ENCODE measurements around the gene SLC22A15.

SLC22A15 gene

DNA sequence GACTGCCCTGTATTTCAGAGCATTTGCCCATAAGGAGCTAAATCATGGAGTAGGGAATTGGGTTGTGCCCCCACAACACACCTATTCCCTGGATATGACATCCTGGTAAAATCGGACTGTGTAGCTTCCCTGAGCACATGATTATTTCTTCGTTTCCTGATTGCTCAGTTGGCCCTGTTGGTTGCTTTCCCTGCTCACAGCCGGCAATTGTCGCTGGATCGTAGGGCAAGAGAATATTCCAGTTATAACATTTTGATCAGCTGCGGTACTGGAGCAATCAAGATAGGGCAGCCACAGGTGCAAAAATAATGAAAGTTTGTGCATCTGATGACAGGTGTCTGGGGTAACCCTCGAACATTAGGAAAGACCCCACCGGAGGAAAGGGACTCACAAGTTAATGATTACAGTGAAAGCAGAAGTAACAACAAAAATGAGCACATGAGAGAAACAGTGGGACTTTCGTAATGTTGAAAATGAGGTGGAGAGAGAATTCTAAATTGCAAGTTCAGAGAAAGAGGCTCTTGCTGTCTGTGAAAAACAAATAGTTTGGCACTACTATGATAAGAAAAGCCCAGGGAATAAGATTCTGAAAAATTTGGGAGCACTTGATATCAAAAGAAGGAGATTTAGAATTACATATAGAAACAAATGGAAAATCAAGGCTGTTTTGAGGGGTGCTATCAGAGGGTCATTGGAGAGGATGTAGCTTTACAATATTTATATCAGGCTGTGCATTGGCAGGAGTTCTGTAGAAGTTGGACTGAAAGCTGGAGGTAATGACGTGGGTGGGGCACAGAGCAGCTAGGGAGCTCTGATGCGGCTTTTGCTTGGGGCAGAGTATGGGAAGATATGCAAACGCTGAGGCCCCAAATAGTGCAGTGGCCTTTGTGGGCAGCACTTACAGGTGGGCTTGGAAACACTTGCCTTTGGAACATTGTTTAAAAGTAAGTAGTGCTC lies 134.5 kb downstream of the SLC22A15 start, which contains the start of gene MAB21L3:
MAB21L3 (plus strand) TSS at position 833 of the 957 bp plus-strand sequence. CDS start 1,217 bp downstream, outside the sequence.
- DNase-seq = no peak

GRCh38 chr1:116111524-116112021 lies 135.3 kb downstream of the SLC22A15 start:
- no peak for DNase-seq

DNA sequence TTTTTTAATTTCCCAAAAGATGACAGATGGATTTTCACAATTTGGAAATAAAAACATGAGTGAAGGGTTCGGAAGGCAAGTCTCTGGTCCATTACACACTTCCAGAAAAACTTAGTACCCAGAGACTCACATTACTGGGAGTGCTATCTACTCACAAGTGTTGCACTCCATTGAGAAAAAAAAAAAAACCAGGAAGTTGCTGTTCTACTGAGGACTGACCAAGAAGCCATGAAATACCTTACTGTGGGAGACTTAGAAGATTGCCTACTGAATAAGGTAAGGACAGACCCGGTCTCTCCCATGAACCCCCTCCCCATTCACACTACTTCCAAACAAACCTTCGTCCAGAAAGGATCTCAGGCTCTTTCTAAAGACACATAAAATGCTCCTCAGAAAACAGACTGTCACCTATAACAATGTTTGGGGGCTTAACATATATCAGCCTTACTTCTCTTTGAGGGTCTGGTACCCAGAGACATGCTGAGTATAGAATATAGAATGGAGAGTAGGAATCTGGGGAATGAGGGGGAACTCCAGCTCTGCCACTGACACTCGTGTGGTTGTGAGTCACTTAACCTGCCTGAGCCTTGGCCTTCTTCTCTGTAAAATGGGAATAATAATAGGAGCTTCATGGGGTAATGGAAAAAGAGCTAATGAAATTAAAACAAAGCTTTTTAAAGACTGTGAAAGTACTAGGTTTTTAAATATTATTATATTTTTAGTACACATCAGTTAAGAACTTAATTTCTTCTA lies 136.3 kb downstream of the SLC22A15 start:
- no peak for DNase-seq

DNA sequence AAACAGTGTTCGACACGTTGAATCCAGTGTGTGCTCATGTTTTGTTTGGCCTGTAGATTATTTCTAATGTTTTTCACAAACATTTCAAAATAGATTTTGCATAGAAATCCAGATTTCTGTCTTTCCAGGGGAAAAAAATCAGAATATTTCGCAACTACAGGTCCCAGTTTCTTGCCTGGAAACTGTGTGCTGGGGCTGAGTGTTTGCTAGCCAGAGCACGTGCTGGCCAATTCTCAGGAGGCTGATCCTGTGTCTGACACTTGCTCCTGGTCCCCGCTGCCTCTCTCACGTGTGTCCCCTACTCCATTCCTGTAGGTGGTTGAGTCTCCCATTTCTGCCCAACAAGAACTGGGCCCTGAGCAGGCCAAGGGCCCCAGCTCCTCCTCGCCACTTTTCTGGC lies 137.3 kb downstream of the SLC22A15 start:
- DNase-seq = no peak

DNA sequence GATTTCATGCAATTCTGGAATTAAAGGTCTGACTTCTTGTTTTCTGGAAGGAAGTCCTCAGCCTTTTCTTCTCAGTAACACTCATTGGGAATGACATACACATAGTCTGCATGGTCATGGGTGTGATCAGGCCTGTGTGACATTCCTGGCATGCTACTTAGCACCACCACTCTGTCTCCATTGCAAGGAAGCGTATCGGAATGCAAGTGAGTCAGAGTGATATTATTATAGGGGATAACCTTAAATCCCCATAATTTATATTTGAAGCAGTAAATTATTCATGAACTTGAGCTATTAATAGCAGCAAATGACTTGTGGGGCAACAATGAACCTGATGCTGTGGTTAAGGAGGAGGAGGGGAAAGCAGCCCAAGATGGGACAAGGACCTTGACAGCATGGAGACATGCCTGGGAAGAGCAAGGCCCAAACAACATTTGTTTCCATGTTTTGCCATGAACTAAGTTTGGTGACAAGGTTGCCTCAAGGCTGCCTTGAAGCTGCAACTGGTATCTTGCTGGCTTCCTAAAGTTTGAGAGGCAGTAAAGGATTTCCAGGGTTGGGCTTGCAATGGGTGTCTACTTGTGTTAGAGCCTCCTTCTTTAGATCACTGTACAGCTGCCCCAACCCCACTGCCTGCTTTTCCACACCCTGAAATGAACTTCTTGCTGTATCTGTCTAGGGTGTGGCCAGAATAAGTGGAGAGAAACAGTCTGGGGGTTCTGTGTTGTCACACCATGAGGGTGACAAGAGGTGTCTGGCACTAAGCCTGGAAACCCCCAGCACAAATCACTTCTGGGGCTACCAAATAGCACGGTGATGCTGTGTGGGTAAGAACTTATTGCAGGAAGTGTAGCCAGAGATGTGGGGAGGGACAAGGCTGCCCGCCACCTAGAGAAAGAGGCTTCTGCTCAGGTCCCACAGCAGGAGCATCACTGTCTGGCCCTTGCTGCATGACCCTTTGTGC lies 139.4 kb downstream of the SLC22A15 start:
- no peak for DNase-seq

DNA sequence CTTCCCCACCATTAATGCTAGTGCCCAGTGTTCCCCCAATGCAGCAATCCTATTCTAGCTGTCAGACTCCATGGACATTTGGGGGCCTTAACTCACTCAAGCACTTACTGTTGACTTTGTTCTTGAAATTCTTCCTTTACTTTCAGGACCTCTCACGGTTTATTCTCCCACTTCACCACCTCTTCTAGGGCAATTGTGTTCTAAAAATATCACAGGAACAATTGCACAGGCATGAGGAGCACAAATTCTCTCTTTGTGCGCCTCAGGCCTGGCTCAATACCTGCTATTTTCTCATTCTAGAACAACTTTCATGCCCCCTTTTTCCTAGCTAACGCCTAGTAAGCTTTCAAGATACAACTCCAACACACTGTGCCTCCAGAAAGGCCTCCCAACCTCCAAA lies 142.2 kb downstream of the SLC22A15 start:
- no peak for DNase-seq

Data from bone marrow (tissue), 2 donors.